Measurements from ENCODE around the gene DAB1. TPM values are rescaled to one million over a fixed set of nuclear protein-coding genes. Genes with fewer than 3 reads are reported as not detected.
A peak's percentile ranks its signal among the peaks of the same experiment; 100 is the strongest.

The DAB1 gene
- total RNA-seq, 1 donor from 2014 or later, result 0.27 TPM

DNA sequence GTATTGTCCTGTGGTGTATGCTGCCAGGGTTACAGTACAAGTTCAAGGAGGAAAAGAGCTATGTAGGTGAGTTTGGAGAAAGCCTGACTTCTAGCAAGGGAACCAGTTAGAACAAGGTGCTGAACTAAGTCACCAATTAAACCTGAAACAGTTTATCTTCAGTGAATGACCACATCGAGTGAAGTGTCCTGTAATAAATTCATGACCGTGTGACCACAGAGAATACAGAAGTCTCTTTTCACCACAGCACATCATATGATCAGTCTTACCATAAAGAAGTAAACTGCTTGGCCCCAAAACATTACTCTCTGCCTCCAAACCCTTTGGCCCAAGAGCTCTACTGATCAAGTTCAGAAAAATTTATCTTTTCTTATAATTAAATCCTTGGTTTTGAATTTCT, 141.4 kb downstream of the DAB1 start:
- H3K27ac Mint-ChIP-seq (ENCODE audit: unreplicated experiment), result no peak overlapping the region
- DNase-seq (ENCODE audit: extremely low spot score, unreplicated experiment), result no peak
- peaks cover 17% of the 10 kb centered on the region for H3K27me3 Mint-ChIP-seq (ENCODE audit: unreplicated experiment)
- no peaks in the 10 kb centered on the region for H3K9me3 Mint-ChIP-seq (ENCODE audit: unreplicated experiment)
- no peaks in the 10 kb centered on the region for H3K36me3 Mint-ChIP-seq (ENCODE audit: unreplicated experiment)
- H3K4me1 Mint-ChIP-seq (ENCODE audit: unreplicated experiment), result no peaks in the 10 kb centered on the region
- TF ChIP-seq, protein P1, sequence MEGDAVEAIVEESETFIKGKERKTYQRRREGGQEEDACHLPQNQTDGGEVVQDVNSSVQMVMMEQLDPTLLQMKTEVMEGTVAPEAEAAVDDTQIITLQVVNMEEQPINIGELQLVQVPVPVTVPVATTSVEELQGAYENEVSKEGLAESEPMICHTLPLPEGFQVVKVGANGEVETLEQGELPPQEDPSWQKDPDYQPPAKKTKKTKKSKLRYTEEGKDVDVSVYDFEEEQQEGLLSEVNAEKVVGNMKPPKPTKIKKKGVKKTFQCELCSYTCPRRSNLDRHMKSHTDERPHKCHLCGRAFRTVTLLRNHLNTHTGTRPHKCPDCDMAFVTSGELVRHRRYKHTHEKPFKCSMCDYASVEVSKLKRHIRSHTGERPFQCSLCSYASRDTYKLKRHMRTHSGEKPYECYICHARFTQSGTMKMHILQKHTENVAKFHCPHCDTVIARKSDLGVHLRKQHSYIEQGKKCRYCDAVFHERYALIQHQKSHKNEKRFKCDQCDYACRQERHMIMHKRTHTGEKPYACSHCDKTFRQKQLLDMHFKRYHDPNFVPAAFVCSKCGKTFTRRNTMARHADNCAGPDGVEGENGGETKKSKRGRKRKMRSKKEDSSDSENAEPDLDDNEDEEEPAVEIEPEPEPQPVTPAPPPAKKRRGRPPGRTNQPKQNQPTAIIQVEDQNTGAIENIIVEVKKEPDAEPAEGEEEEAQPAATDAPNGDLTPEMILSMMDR (IDR thresholded peaks at IDR 0.05), result no peak
- H3K4me3 Mint-ChIP-seq (ENCODE audit: unreplicated experiment), result no peak overlapping the region

DNA sequence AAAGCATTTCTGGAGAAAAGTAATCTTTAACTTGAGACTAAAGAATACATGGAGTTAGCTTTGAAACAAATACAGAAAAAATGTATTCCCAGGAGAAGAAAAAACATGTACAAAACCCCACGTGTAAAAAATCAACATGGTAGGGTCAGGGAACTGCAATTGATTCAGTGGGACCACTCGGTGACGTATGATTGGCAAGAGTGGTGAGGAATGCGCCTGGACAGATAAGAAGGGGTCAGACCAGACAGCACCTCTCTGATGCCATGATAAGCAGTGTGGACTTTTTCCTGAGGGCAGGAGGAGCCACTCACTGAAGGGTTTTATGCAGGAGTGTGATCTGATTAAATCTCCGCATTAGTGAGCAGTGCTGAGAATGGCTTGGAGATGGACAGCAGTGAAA, 142.5 kb downstream of the DAB1 start:
- H3K27ac Mint-ChIP-seq (ENCODE audit: unreplicated experiment), result no peak overlapping the region
- peak; percentile 38 for DNase-seq (ENCODE audit: extremely low spot score, unreplicated experiment)
- H3K36me3 Mint-ChIP-seq (ENCODE audit: unreplicated experiment), result no peaks in the 10 kb centered on the region
- no peaks in the 10 kb centered on the region for H3K9me3 Mint-ChIP-seq (ENCODE audit: unreplicated experiment)
- no peaks in the 10 kb centered on the region for H3K4me1 Mint-ChIP-seq (ENCODE audit: unreplicated experiment)
- no peak overlapping the region for H3K4me3 Mint-ChIP-seq (ENCODE audit: unreplicated experiment)
- H3K27me3 Mint-ChIP-seq (ENCODE audit: unreplicated experiment), result peaks cover 15% of the 10 kb centered on the region
- TF ChIP-seq, protein P1 (IDR thresholded peaks at IDR 0.05), result no peak

DNA sequence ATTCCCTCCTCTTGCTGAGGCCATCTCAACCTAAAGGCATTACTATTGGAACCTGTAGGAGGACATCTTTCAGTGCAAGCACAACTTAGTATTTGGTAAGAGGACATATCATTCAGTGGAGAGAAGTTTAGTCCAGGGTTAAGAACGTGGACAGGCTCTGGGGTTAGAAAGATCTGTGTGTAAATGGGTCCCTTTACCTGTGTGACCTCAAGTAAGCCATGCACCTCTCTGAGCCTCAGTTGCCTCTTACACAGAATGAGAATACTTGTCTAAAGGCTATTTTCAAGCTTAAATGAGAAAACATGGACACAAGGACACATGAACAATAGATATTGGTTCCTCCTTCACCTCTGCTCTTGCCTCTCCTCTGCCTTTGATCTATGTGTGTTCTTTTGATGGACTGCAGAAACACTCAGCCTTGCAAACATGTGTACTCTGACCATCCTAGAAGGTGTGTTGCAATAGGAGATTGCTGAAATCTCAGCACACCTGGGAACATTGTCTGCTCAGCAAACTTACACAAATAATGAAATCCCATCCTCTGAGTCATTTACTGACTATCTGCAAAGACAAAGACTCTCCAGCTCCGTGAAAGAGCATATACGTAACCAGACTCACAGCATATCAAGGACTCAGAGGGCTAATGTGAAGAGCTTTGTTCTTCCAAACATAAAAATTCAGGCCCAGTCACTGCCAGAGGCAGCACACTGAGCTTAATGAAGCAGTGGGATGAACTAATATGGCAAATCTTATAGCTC, 143.8 kb downstream of the DAB1 start:
- DNase-seq (ENCODE audit: extremely low spot score, unreplicated experiment), result peak; percentile 6
- Mint-ChIP-seq H3K27ac (ENCODE audit: unreplicated experiment) (no peak overlapping the region), H3K9me3 (ENCODE audit: unreplicated experiment) (no peaks in the 10 kb centered on the region), H3K4me1 (ENCODE audit: unreplicated experiment) (no peaks in the 10 kb centered on the region), H3K36me3 (ENCODE audit: unreplicated experiment) (no peaks in the 10 kb centered on the region), H3K27me3 (ENCODE audit: unreplicated experiment) (peaks cover 18% of the 10 kb centered on the region), H3K4me3 (ENCODE audit: unreplicated experiment) (no peak overlapping the region)
- TF ChIP-seq, protein P1 (IDR thresholded peaks at IDR 0.05), result no peak

DNA sequence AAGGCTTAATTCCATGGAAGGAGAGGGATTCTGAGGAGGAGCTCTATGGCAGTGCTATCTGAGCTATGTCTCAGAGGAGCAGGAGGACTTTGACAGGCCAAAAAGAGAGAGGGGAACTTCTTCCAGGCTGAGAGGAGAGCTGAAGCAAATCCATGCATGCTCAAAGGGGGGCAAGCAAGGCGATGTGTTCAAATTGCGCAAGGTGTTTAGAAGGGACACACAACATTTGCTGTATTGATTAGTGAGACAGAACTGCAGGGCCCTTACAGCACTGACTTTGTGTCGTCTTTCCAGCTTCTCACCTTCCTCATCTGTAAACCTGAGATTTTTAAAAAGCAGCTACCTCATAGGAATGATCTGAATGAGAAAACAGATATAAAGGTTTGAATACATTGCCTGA, 145.3 kb downstream of the DAB1 start:
- H3K36me3 Mint-ChIP-seq (ENCODE audit: unreplicated experiment), result no peaks in the 10 kb centered on the region

DNA sequence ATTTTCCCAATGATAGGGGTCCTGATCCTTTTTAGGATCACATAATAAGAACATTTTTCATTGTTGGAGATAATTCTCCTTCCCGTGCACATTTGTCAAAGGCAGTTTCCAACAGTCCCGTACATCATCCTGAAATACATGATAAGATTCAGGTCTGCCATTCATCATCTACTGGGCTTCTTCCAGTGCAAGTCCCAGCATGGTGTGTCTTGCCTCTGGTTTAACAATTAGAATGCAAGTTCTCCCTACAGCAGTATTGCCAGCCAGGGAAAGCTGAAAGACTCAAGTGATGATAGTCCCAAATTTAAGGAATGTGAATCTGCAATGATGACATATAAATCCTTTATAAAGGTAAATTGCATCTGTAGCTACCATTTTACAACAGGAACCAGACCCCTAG, 146.2 kb downstream of the DAB1 start:
- no peak for DNase-seq (ENCODE audit: extremely low spot score, unreplicated experiment)
- H3K27me3 Mint-ChIP-seq (ENCODE audit: unreplicated experiment), result peaks cover 20% of the 10 kb centered on the region
- H3K4me3 Mint-ChIP-seq (ENCODE audit: unreplicated experiment), result no peak overlapping the region
- H3K4me1 Mint-ChIP-seq (ENCODE audit: unreplicated experiment), result no peaks in the 10 kb centered on the region
- no peaks in the 10 kb centered on the region for H3K9me3 Mint-ChIP-seq (ENCODE audit: unreplicated experiment)
- H3K27ac Mint-ChIP-seq (ENCODE audit: unreplicated experiment), result no peak overlapping the region
- TF ChIP-seq, protein P1 (IDR thresholded peaks at IDR 0.05), result no peak
- H3K36me3 Mint-ChIP-seq (ENCODE audit: unreplicated experiment), result no peaks in the 10 kb centered on the region

More for the DNA sequence above, 145.3 kb downstream of the DAB1 start:
- Mint-ChIP-seq H3K4me3 (ENCODE audit: unreplicated experiment) (no peak overlapping the region), H3K4me1 (ENCODE audit: unreplicated experiment) (no peaks in the 10 kb centered on the region), H3K27me3 (ENCODE audit: unreplicated experiment) (peaks cover 20% of the 10 kb centered on the region), H3K27ac (ENCODE audit: unreplicated experiment) (no peak overlapping the region), H3K9me3 (ENCODE audit: unreplicated experiment) (no peaks in the 10 kb centered on the region)
- TF ChIP-seq, protein P1 (IDR thresholded peaks at IDR 0.05), result no peak
- DNase-seq (ENCODE audit: extremely low spot score, unreplicated experiment), result peak; percentile 30

Measured in osteocyte (in vitro differentiated cells).